ENCODE data around the gene ZHX3. TPM values are rescaled to one million over a fixed set of nuclear protein-coding genes. Genes with fewer than 3 reads are reported as not detected.

Gene ZHX3
- total RNA-seq, 1 experiment from 2014 or later: 24.6 TPM

DNA sequence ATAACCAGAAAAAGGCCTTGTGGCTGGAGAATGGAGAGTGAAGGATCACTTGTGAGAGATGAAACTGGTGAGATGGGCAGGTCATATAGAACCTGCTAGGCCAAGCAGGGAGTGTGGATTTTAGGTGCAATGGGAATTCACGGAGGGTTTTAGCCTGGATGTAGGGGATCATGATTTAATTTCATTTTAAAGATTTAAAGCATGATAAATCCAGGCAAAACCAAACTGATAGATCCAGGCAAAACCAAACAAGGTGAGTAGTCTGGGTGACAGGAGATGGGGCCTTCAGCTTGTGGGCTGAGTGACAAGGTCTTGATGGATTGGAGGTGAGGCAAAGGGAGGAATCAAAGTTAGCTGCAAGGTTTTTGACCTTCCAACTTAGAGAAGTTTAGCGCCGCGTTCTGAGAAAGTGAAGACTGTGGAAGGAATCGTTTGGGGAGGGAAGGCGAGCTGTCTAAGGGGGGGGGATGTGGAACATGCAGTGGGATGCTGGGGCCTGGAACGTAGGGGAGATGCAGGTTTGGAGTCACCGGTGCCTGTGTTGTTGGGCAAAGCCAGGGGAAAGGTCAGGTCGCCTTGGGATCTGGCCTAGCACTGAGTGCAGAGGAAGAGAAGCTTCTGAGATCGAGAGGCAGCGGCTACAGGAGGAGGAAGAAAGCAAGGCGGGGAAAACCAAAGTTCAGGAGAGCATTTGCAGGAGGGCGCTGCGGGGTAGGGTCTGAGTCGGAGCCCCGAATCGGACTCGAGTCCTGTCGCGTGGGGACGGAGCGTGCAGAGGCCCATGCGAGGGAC lies 181.4 kb downstream of the ZHX3 start:
- Mint-ChIP-seq H3K36me3 (ENCODE audit: insufficient read depth, unreplicated experiment) (peaks cover 59% of the 10 kb centered on the region), H3K4me1 (ENCODE audit: low read depth, unreplicated experiment) (peaks cover 21% of the 10 kb centered on the region), H3K27ac (ENCODE audit: unreplicated experiment) (peak overlapping the region; percentile 82), H3K4me3 (ENCODE audit: unreplicated experiment) (peak overlapping the region; percentile 83), H3K27me3 (ENCODE audit: insufficient read depth, unreplicated experiment) (no peaks in the 10 kb centered on the region), H3K9me3 (ENCODE audit: unreplicated experiment) (no peaks in the 10 kb centered on the region)
- TSS peak; percentile 46 for BruUV-seq (replicated peaks)
- Histone ChIP-seq H3K4me3 (ENCODE audit: low read depth, low read length) (peak overlapping the region; percentile 96), H3K4me1 (peaks cover 17% of the 10 kb centered on the region), H3K36me3 (ENCODE audit: control insufficient read depth, insufficient read depth, low read length) (0 out of 2 replicates have a peak, but pooled peaks cover 2% of the 10 kb centered on the region), H3K9me3 (no peaks in the 10 kb centered on the region), H3K27me3 (replicated peaks; ENCODE audit: control insufficient read depth, insufficient read depth, low read length) (no peaks in the 10 kb centered on the region)
- intact Hi-C loops (cut with micrococcal nuclease; ENCODE audit: unreplicated experiment): loop anchor here (1.0 to 10.0 kb wide), 7 partner anchors 25 to 204 kb away; partner anchors contain the start of genes LPIN3, TOP1 and ZHX3
- DNase-seq: no peak
- TF ChIP-seq, protein P1, sequence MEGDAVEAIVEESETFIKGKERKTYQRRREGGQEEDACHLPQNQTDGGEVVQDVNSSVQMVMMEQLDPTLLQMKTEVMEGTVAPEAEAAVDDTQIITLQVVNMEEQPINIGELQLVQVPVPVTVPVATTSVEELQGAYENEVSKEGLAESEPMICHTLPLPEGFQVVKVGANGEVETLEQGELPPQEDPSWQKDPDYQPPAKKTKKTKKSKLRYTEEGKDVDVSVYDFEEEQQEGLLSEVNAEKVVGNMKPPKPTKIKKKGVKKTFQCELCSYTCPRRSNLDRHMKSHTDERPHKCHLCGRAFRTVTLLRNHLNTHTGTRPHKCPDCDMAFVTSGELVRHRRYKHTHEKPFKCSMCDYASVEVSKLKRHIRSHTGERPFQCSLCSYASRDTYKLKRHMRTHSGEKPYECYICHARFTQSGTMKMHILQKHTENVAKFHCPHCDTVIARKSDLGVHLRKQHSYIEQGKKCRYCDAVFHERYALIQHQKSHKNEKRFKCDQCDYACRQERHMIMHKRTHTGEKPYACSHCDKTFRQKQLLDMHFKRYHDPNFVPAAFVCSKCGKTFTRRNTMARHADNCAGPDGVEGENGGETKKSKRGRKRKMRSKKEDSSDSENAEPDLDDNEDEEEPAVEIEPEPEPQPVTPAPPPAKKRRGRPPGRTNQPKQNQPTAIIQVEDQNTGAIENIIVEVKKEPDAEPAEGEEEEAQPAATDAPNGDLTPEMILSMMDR (IDR thresholded peaks at IDR 0.05; ENCODE audit: insufficient read depth in 1 of 2, low read depth in 1 of 2, low read length in 1 of 2, severe bottlenecking in 1 of 2, unreplicated experiment in 1 of 2): peak in 1 of 2 experiments; percentile 19
- POLR2A ChIA-PET: interaction anchor here (0.6 to 0.9 kb wide), 2 partner anchors 205 to 567 kb away, joined by 3 to 4 read pairs; partner anchors contain the start of gene LPIN3
- CTCF ChIA-PET: interaction anchor here (0.6 to 4.0 kb wide), 27 partner anchors 8 to 1086 kb away, joined by 3 to 83 read pairs (median 5); partner anchors contain the start of genes LPIN3 and ZHX3

DNA sequence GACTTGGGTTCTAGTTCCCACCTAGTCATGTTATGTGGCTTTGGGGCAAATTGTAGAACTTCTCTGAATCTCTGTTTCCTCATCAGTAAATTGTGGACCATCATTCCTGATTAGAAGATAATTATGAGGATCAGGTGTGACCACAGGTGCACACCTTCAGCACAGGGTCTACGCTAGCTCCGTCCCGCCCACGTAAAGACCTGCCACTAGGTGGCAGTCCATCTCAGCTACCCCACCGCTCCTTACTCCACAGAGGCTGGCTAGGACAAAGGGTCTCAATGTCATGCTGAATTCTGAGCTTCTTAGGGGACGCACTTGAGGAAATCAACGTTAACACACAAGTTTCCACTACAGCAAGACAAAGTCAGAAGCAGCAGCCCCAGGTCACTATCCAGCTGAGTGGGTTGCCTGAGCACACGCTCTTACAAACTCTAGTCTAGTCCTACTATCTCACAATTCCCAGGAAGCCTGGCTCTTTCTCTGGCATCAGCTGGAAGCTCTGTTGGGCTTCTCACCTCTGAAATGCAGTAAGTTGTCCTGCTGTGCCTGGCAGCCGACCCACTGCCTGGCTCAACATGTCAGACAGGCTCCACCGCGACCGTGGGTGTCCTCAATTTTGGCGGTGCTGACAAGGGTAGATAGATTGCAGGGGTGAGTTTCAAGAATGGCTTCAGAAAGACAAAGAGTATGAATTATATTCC lies 182.2 kb downstream of the ZHX3 start:
- Mint-ChIP-seq H3K27me3 (ENCODE audit: insufficient read depth, unreplicated experiment) (no peaks in the 10 kb centered on the region), H3K4me3 (ENCODE audit: unreplicated experiment) (peak overlapping the region; percentile 83), H3K9me3 (ENCODE audit: unreplicated experiment) (no peaks in the 10 kb centered on the region), H3K4me1 (ENCODE audit: low read depth, unreplicated experiment) (peaks cover 21% of the 10 kb centered on the region), H3K36me3 (ENCODE audit: insufficient read depth, unreplicated experiment) (peaks cover 66% of the 10 kb centered on the region), H3K27ac (ENCODE audit: unreplicated experiment) (peak overlapping the region; percentile 82)
- DNase-seq: peak; percentile 78 to 85
- 0 out of 2 replicates have a peak, but pooled peaks cover 1% of the 10 kb centered on the region for H3K36me3 ChIP-seq (ENCODE audit: control insufficient read depth, insufficient read depth, low read length)
- BruUV-seq (replicated peaks): no TSS peak
- intact Hi-C loops (cut with micrococcal nuclease; ENCODE audit: unreplicated experiment): loop anchor here (1.0 to 10.0 kb wide), 4 partner anchors 61 to 205 kb away; partner anchors contain the start of gene LPIN3
- CTCF ChIA-PET: interaction anchor here (0.6 to 4.0 kb wide), 35 partner anchors 8 to 1087 kb away, joined by 3 to 83 read pairs (median 5); partner anchors contain the start of genes LPIN3 and ZHX3
- peaks cover 17% of the 10 kb centered on the region for H3K4me1 ChIP-seq
- no peaks in the 10 kb centered on the region for H3K9me3 ChIP-seq
- H3K27me3 ChIP-seq (replicated peaks; ENCODE audit: control insufficient read depth, insufficient read depth, low read length): no peaks in the 10 kb centered on the region
- no peak overlapping the region for H3K4me3 ChIP-seq (ENCODE audit: low read depth, low read length)
- POLR2A ChIA-PET: interaction anchor here (0.6 kb wide), 1 partner anchor 568 kb away, joined by 3 read pairs; no protein-coding TSS in a partner anchor
- TF ChIP-seq, protein P1 (IDR thresholded peaks at IDR 0.05; ENCODE audit: insufficient read depth in 1 of 2, low read depth in 1 of 2, low read length in 1 of 2, severe bottlenecking in 1 of 2, unreplicated experiment in 1 of 2): peak; percentile 97 to 98
